Measurements from ENCODE around the gene ZHX3. TPM values are rescaled to one million over a fixed set of nuclear protein-coding genes. Genes with fewer than 3 reads are reported as not detected.
"Not testable (repeated sequence)": the region's sequence is repeated elsewhere in the genome, so short reads cannot be mapped to it uniquely, and the experiment has no call there.

Gene ZHX3
- total RNA-seq, 1 donor from 2014 or later = 11.3 TPM

- intact Hi-C loops (cut with micrococcal nuclease) = no loop called here
Observed at GRCh38 chr20:41334036-41334435, 16.5 kb upstream of the ZHX3 start.

GRCh38 chr20:41331731-41332130 lies 14.2 kb upstream of the ZHX3 start:
- intact Hi-C loops (cut with micrococcal nuclease) = no loop called here

DNA sequence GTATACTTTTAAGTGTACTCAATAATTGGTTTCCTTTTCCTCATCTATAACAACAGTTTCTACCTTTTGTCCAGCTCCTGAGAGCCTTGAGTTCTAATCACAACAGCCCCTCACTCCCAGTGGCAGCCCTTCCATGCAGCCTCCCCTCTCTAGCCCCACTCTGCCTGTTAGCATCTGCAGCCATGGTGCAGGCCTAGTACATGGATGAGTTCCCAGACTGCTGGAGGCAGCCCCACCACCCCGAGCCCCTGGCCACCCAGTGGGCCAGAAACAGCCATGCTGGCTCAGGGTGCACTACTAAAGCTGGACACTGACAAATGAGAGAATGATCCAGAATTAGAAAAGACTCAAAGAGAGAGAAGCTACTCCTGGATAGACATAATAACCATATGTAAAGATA lies 13.4 kb upstream of the ZHX3 start:
- intact Hi-C loops (cut with micrococcal nuclease) = no loop called here

- intact Hi-C loops (cut with micrococcal nuclease) = no loop called here
Observed at GRCh38 chr20:41330343-41330720, 12.8 kb upstream of the ZHX3 start.

GRCh38 chr20:41329435-41330342 lies 12.2 kb upstream of the ZHX3 start:
- intact Hi-C loops (cut with micrococcal nuclease) = loop anchor here (1.0 kb wide), 1 partner anchor 12 kb away; the partner anchor contains the start of gene ZHX3

- intact Hi-C loops (cut with micrococcal nuclease) = no loop called here
Observed at GRCh38 chr20:41327178-41327577, 9.6 kb upstream of the ZHX3 start.

DNA sequence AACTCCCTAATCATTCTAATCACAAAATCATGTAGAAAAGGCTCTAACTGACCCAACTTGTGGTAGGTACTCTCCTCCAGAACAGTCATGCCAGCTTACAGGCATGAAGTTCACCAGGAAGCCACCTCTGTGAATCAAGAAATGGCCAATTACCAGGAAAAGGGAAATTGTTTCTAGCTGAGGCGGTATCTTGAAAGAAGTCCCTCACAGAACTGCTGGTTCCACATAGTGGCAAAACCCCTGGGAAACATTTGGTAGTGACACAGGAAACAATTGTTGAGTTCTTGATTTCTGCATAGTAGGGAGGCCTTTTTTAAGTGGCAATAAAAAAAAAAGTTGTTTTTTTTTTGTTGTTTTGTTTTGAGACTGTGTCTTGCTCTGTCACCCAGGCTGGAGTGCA lies 3.4 kb upstream of the ZHX3 start:
- intact Hi-C loops (cut with micrococcal nuclease) = no loop called here

- intact Hi-C loops (cut with micrococcal nuclease) = no loop called here
Observed at GRCh38 chr20:41320441-41320840, 2.9 kb upstream of the ZHX3 start.

DNA sequence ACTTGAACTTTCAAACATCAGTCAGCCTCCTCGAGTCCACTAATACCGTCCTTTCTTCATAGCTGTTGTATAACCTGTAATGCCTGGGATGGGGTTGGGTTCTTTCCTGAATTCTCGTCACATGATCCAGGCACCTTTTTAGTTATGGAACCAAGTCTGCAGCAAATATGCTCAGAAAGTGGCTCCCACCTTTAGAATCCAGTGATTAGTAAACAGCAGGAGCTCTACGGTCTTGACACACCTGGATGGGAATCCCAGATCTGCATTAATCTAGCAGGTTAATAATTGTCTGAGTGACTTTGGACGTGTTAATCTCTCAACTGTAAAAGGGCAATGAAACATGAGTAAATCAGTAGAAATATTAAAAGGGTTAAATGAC lies 729 bp upstream of the ZHX3 start:
- intact Hi-C loops (cut with micrococcal nuclease) = loop anchor here (5.0 kb wide), 2 partner anchors 86 to 119 kb away; no protein-coding TSS in a partner anchor

DNA sequence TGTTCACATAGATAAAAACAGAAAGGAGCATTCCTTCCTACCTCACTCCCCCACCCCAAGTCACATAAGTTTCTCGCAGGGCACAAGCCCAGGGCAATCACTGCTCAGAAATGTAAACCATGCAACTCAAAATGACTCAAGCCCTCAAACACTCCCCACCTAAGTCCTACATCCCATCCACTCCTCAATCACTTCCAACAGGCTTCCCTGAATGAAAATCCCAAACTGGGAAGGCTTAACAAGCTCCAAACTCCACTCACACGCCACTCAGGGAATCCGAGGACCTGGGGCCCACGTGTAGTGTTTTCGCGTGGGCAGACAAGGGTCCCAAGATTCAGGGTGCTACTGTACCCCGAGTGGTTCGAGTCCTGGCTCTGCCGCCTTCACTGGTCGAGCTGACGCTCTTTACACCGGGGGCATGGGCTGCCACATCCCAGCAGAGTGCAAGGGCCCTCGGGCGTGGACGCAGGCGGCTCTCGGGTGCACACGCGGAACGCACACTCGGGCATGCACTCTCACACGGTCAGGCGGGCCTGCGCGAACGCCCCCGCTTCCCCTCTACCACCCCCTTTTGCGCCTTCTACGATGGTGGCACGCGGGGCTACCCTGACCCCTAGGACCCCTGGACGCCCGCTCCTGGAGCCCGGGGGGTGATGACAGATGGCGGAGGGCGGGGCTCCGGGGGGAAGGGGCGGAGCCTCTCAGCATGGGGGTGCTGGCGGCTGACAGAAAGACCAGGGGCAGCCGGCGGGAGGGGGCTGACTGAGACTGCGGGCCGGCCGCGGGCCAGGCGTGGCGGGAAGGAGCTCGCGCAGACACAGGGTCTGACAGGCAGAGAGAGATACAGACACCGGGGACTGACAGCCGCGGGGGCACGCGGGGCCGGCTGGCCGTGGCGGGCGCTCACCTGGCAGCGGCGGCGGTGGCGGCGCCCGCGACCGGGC lies 657 bp downstream of the ZHX3 start:
- intact Hi-C loops (cut with micrococcal nuclease) = loop anchor here (1.0 to 5.0 kb wide), 7 partner anchors 12 to 301 kb away; partner anchors contain the start of genes CHD6, LPIN3, PLCG1 and TOP1

DNA sequence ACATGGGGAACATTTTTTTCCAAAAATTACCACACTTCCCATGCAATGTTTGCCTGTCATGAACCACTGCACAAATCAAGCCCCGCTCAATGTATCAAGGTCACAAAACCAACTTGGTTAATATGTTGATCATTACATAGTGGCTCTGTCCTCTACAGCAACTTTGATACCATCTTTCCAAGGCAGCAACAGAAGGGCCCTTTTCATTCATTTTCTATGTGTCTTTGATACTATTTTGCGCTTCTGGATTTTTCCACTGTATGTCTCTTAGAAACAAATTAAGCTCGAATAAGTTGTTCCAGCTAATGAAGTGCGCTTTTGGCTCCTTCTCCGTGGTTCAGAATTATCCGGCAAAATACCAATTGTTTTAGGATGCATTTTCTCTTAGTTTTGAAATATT lies 1.5 kb downstream of the ZHX3 start:
- intact Hi-C loops (cut with micrococcal nuclease) = loop anchor here (2.0 to 5.0 kb wide), 3 partner anchors 84 to 287 kb away; partner anchors contain the start of gene TOP1

GRCh38 chr20:41314386-41314785 lies 3.1 kb downstream of the ZHX3 start:
- intact Hi-C loops (cut with micrococcal nuclease) = no loop called here

DNA sequence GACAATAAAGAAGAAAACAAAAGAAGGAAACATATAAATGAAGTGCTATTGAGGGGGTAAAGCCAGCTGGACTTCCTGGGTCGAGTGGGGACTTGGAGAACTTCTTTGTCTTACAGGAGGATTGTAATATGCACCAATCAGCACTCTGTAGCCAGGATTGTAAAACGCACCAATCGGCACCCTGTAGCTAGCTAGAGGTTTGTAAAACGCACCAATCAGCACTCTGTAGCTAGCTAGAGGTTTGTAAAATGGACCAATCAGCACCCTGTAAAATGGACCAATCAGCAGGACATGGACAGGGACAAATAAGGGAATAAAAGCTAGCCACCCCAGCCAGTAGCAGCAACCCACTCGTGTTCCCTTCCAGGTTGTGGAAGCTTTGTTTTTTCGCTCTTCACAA lies 5.5 kb downstream of the ZHX3 start:
- intact Hi-C loops (cut with micrococcal nuclease) = not testable (repeated sequence)

- intact Hi-C loops (cut with micrococcal nuclease) = no loop called here
Observed at GRCh38 chr20:41309817-41310216, 7.7 kb downstream of the ZHX3 start.

GRCh38 chr20:41308726-41309413 lies 8.7 kb downstream of the ZHX3 start:
- intact Hi-C loops (cut with micrococcal nuclease) = no loop called here

DNA sequence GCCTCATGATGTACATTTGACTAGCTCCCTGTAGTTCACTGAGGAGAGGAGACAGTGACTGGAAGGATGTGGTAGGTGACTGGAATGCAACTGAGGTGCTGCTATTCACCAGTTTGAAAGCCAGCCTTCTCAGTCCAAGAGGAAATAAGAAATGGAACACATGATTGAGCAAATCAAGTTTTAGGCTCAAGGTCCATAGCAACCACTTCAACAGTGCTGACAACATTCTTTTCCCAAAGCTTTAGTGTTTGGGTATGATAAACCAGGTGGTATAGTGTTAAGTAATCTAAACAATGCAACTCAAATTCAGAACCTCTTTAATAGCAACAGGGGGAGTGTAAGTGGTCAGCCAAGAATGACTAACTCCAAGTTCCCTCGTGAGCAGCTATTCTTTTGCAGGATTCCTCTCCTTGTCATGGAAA lies 9.2 kb downstream of the ZHX3 start:
- intact Hi-C loops (cut with micrococcal nuclease) = no loop called here

GRCh38 chr20:41307021-41307420 lies 10.5 kb downstream of the ZHX3 start:
- intact Hi-C loops (cut with micrococcal nuclease) = no loop called here

DNA sequence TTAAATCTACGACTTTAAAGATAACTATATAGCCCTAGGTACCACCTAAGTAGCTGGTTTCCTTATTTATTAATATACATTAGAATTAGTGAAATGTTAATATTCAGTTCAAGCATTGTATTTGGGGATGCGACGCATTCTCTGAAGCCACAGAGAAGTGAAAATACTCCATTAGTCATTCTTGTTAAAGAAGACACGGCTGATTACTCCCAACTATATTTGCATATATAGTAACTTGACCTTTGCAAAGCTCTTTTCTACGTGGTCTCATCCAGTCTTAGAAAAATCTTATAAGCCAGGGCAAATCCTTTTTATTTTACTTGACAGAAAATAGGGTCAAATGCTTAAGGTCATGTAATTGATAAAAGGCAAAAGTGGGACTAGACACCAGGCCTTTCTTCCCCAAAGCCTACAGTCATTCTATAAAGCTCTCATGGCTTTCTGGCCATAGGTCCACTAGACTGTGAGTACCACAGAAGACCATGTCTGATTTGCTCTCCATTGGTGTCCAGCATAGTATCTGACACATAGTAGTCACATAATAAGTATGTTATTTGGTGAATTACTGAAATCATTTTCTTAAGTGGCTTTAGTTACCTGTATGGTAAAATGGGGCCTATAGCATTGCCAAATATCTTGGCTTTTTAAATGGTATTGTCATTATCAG lies 11.3 kb downstream of the ZHX3 start:
- intact Hi-C loops (cut with micrococcal nuclease) = no loop called here

GRCh38 chr20:41304424-41305079 lies 13.0 kb downstream of the ZHX3 start:
- intact Hi-C loops (cut with micrococcal nuclease) = no loop called here

DNA sequence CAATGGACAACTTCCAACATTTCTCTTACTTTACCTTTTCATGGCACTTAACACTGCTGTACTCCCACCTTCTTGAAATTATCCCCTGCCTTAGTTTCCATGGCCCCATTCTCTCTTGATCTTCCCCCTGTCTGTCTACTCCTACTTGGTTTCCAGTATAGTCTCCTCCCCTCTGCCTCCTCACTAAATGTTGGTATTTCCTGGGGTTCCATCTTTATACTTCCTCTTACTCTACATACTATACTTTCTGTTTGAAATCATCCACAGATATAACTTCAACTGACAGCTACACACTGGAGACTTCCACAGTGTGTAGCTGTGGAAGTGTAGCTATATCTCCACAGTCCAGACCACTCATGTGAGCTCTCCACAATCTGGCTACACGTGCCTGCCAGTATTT lies 13.5 kb downstream of the ZHX3 start:
- intact Hi-C loops (cut with micrococcal nuclease) = no loop called here

Measured in T-helper 2 cell treated with Interferon-gamma antibody and Interleukin-4, amounts not matched to agents 100 ng/mL and 5 ng/mL, for 36 hours (primary cell).